OCI-LY3 (cell line): ENCODE data around the gene LITAF.

Experiments used
- H2AFZ ChIP-seq: fragments of 200-600, 300-600 bp; shearing (Covaris generic); 2 replicates; pipeline ENCODE4 v1.6.0; 2014; ENCODE audit warnings: antibody characterized with exemption, low read depth, low read length
- H3K27ac ChIP-seq: fragments of 200-600, 300-600 bp; sonication (generic); 2 replicates; pipeline ENCODE4 v1.5.1; 2014; ENCODE audit warnings: mild to moderate bottlenecking, low read length, moderate library complexity, mixed read lengths
- H3K27me3 ChIP-seq: fragments of 200-600, 300-600 bp; sonication (generic); 2 replicates; pipeline ENCODE4 v1.6.1; 2014; ENCODE audit warnings: low read depth, low read length, mixed read lengths
- H3K36me3 ChIP-seq: fragments of 200-600, 300-600 bp; sonication (generic); replicated peaks from 2 replicates; pipeline ENCODE3; 2014; ENCODE audit warnings: low read depth, low read length, mixed read lengths
- H3K4me1 ChIP-seq: fragments of 300-600, 200-600 bp; sonication (generic); 2 replicates; pipeline ENCODE4 v1.6.1; 2014; ENCODE audit warnings: low read length, mixed read lengths
- H3K4me2 ChIP-seq: fragments of 200-600, 300-600 bp; sonication (generic); 2 replicates; pipeline ENCODE4 v1.6.1; 2014; ENCODE audit warnings: low read length, mixed read lengths
- H3K4me3 ChIP-seq: fragments of 300-600, 200-600 bp; sonication (generic); 2 replicates; pipeline ENCODE4 v1.5.1; 2014; ENCODE audit warnings: antibody characterized with exemption, mild to moderate bottlenecking, low read length, moderate library complexity
- H3K79me2 ChIP-seq: fragments of 300-600, 200-600 bp; shearing (Covaris generic); 2 replicates; pipeline ENCODE4 v1.6.1; 2014; ENCODE audit warnings: mild to moderate bottlenecking, low read length, mixed read lengths
- H3K9ac ChIP-seq: fragments of 300-600, 200-600 bp; shearing (Covaris generic); 2 replicates; pipeline ENCODE4 v1.6.0; 2014; ENCODE audit warnings: mild to moderate bottlenecking, low read length, moderate library complexity
- H3K9me3 ChIP-seq: fragments of 200-600, 300-600 bp; shearing (Covaris generic); 2 replicates; pipeline ENCODE4 v1.6.1; 2014; ENCODE audit warnings: low read length, mixed read lengths; ENCODE audit not compliant: insufficient read depth
- H4K20me1 ChIP-seq: fragments of 200-600, 300-600 bp; sonication (generic); 2 replicates; pipeline ENCODE4 v1.6.1; 2016; ENCODE audit warnings: low read length, mixed read lengths; ENCODE audit not compliant: insufficient read depth
- CTCF ChIP-seq: fragments of 200-600, 300-600 bp; sonication (generic); IDR thresholded peaks from 2 replicates; pipeline ENCODE4 v1.5.1; 2014; ENCODE audit warnings: antibody characterized with exemption, low read length, low read depth
- EZH2phosphoT487 ChIP-seq: fragments of 200-600 bp; shearing (Covaris generic); IDR thresholded peaks from 2 replicates; pipeline ENCODE4 v1.6.1; 2018; ENCODE audit warnings: antibody characterized with exemption, mixed run types, low read depth

LITAF gene

DNA sequence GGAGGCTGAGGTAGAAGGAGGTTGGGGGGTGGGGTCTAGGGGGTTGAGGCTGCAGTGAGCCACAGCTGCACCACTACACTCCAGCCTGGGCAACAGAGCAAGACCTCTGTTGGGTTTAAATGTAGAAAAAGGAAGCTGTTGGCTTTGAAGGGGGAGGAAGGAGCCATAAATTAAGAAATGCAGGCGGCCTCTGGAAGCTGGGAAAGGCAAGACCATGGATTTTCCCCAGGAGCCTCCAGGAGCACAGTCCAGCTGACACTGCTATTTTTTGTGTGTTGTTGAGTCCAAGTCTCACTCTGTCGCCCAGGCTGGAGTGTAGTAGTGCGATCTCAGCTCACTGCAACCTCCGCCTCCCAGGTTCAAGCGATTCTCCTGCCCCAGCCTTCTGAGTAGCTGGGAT lies 15.9 kb downstream of the LITAF start:
- H3K9me3 ChIP-seq, result no peaks in the 10 kb centered on the region
- H3K4me3 ChIP-seq, result no peak overlapping the region
- no peaks in the 10 kb centered on the region for H3K27me3 ChIP-seq
- TF ChIP-seq CTCF (no peak), EZH2phosphoT487 (no peak)
- no peak overlapping the region for H3K4me2 ChIP-seq
- H3K79me2 ChIP-seq, result peaks cover 99% of the 10 kb centered on the region
- peaks cover 97% of the 10 kb centered on the region for H4K20me1 ChIP-seq
- no peak overlapping the region for H3K27ac ChIP-seq
- H2AFZ ChIP-seq, result no peak overlapping the region
- peaks cover 18% of the 10 kb centered on the region for H3K36me3 ChIP-seq
- H3K9ac ChIP-seq, result no peak overlapping the region
- H3K4me1 ChIP-seq, result no peaks in the 10 kb centered on the region

DNA sequence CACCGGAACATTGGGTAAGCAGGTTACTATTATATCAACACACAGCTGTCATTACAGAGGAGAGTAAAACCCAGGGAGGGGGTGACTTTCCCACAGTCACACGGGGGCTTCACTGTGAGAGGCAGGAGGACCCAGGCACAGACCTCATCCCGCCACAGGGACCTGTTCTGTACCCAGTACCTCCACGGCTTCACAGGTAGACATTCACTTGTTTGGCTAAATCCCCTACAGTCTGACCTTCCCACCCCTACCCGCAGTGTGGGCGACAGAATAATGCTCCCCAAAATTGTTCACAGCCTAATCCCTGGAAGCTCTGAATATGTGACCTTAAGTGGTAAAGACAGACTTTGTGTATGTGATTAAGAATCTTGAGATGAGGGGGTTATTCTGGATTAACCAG lies 16.5 kb downstream of the LITAF start:
- Histone ChIP-seq H3K27me3 (no peaks in the 10 kb centered on the region), H3K27ac (no peak overlapping the region), H3K4me2 (no peak overlapping the region), H3K9ac (no peak overlapping the region), H4K20me1 (peaks cover 96% of the 10 kb centered on the region), H3K9me3 (no peaks in the 10 kb centered on the region), H3K36me3 (peaks cover 13% of the 10 kb centered on the region), H3K79me2 (peaks cover 99% of the 10 kb centered on the region), H2AFZ (no peak overlapping the region), H3K4me3 (no peak overlapping the region), H3K4me1 (no peaks in the 10 kb centered on the region)
- TF ChIP-seq EZH2phosphoT487 (no peak), CTCF (no peak)

DNA sequence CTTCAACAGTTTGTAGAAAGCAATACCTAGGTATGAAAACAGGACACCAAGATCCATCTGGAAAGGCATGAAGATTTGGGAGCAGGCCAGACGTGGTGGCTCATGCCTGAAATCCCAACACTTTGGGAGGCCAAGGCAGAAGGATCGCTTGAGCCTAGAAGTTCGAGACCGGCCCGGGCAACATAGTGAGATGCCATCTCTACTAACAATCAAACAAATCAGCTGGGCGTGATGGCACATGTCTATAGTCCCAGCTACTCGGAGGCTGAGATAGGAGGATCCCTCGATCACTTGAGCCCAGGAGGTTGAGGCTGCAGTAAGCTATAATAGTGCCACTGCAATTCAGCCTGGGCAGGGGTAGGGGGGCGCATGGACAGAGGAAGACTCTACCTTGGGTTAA lies 20.3 kb downstream of the LITAF start:
- Histone ChIP-seq H3K9me3 (no peaks in the 10 kb centered on the region), H3K9ac (no peak overlapping the region), H3K4me3 (no peak overlapping the region), H3K27ac (no peak overlapping the region), H3K79me2 (peaks cover 94% of the 10 kb centered on the region), H2AFZ (no peak overlapping the region), H3K27me3 (no peaks in the 10 kb centered on the region), H3K4me2 (no peak overlapping the region), H3K36me3 (peaks cover 15% of the 10 kb centered on the region), H4K20me1 (peaks cover 92% of the 10 kb centered on the region), H3K4me1 (0 out of 2 replicates have a peak, but pooled peaks cover 3% of the 10 kb centered on the region)
- TF ChIP-seq CTCF, result no peak
- TF ChIP-seq EZH2phosphoT487, result no peak

DNA sequence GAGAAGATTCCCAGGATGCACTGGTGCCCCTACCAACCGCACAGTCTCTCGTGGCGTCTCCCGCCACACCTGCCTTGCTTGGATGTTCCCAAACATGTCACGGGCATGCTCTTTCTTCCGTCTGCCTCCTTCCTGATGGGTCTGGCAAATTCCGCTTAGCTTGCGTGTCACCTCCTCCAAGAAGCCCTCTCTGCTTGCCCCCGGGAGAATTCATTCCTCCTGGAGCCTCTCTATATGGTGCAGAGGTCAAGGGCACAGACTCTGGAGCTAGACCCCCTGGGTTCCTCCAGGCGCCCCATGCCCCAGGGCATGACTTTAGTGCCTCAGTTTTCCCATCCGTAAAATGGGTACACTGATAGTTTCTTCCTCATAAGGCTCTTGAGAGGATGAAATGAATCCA lies 21.1 kb downstream of the LITAF start:
- Histone ChIP-seq H3K4me3 (no peak overlapping the region), H3K36me3 (peaks cover 17% of the 10 kb centered on the region), H3K9ac (no peak overlapping the region), H3K4me2 (no peak overlapping the region), H3K79me2 (peaks cover 94% of the 10 kb centered on the region), H3K27me3 (no peaks in the 10 kb centered on the region), H2AFZ (no peak overlapping the region), H3K9me3 (no peaks in the 10 kb centered on the region), H4K20me1 (peaks cover 91% of the 10 kb centered on the region), H3K27ac (no peak overlapping the region), H3K4me1 (0 out of 2 replicates have a peak, but pooled peaks cover 3% of the 10 kb centered on the region)
- TF ChIP-seq EZH2phosphoT487 (no peak), CTCF (no peak)
